Glutamatergic neuron (in vitro differentiated cells): Measurements from ENCODE around the gene TARDBP. TPM values are rescaled to one million over a fixed set of nuclear protein-coding genes. Genes with fewer than 3 reads are reported as not detected.

ENCODE experiments used
- DNase-seq: peaks from one replicate; pipeline ENCODE4 v3.0.0; 2022
- H3K27ac Mint-ChIP-seq: one replicate; pipeline ENCODE4 v1.8.0; 2020; ENCODE audit warnings: mild to moderate bottlenecking, mixed read lengths, inconsistent platforms; ENCODE audit not compliant: unreplicated experiment
- H3K27me3 Mint-ChIP-seq: one replicate; pipeline ENCODE4 v1.8.0; 2020; ENCODE audit warnings: mild to moderate bottlenecking, moderate library complexity, mixed read lengths, inconsistent platforms; ENCODE audit not compliant: unreplicated experiment
- H3K36me3 Mint-ChIP-seq: one replicate; pipeline ENCODE4 v1.8.0; 2020; ENCODE audit warnings: mild to moderate bottlenecking, mixed read lengths, inconsistent platforms; ENCODE audit not compliant: unreplicated experiment
- H3K4me1 Mint-ChIP-seq: one replicate; pipeline ENCODE4 v1.8.0; 2020; ENCODE audit warnings: mild to moderate bottlenecking, low read depth, mixed read lengths, inconsistent platforms; ENCODE audit not compliant: unreplicated experiment
- H3K4me3 Mint-ChIP-seq: one replicate; pipeline ENCODE4 v1.8.0; 2020; ENCODE audit warnings: mild to moderate bottlenecking, mixed read lengths, inconsistent platforms; ENCODE audit not compliant: unreplicated experiment
- H3K9me3 Mint-ChIP-seq: one replicate; pipeline ENCODE4 v1.8.0; 2020; ENCODE audit warnings: mild to moderate bottlenecking, moderate library complexity, mixed read lengths, inconsistent platforms; ENCODE audit not compliant: unreplicated experiment
- total RNA-seq: library from RNA; stranded (reverse); fragmentation: NEBNext Ultra II Directional; extraction: Animal tissue kit (Norgen Biotek cat#: 25700); gene quantifications from one replicate; pipeline ENCODE4 v1.2.1, GENCODE V29; 2021; ENCODE audit not compliant: unreplicated experiment
- TF ChIP-seq, protein P1 (sequence below): fragments of 200-600 bp; sonication (generic); IDR thresholded peaks from one replicate; pipeline ENCODE4 v1.5.0; 2021; ENCODE audit not compliant: partially characterized antibody, unreplicated experiment

TARDBP gene
- total RNA-seq, 1 donor from 2014 or later, result 161 TPM

DNA sequence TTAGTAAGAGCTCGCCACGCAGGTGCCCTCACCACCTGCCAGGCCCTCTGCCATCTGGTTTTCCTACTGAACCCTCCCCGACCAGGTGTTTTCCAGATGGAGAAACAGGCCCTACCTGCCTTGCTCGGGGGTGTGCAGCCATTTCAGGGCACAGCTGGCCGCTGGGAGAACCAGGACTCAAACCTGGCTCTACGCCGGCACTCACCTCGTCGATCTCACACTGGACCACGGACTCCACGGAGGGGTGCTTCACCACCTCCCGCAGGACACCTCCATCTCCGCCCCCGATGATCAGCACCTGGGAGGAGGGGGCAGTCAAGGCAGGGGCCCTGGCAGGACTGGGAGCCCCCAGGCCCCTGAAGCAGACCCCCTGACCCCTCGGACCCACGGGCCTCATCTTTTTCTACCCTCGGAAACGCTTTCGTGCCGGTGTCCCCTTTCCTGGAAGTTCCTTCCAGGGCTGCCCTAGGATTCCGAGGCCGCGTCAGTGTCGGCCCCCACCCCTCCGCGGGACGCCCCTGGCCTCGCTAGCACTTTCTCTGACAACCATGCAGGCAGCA, 46.2 kb downstream of the TARDBP start:
- Mint-ChIP-seq H3K9me3 (peaks cover 4% of the 10 kb centered on the region), H3K4me1 (peaks cover 6% of the 10 kb centered on the region), H3K27me3 (peaks cover 5% of the 10 kb centered on the region), H3K4me3 (peak overlapping the region; percentile 96), H3K27ac (peak overlapping the region; percentile 87), H3K36me3 (no peaks in the 10 kb centered on the region)
- DNase-seq, result no peak
- TF ChIP-seq, protein P1, sequence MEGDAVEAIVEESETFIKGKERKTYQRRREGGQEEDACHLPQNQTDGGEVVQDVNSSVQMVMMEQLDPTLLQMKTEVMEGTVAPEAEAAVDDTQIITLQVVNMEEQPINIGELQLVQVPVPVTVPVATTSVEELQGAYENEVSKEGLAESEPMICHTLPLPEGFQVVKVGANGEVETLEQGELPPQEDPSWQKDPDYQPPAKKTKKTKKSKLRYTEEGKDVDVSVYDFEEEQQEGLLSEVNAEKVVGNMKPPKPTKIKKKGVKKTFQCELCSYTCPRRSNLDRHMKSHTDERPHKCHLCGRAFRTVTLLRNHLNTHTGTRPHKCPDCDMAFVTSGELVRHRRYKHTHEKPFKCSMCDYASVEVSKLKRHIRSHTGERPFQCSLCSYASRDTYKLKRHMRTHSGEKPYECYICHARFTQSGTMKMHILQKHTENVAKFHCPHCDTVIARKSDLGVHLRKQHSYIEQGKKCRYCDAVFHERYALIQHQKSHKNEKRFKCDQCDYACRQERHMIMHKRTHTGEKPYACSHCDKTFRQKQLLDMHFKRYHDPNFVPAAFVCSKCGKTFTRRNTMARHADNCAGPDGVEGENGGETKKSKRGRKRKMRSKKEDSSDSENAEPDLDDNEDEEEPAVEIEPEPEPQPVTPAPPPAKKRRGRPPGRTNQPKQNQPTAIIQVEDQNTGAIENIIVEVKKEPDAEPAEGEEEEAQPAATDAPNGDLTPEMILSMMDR, result no peak

DNA sequence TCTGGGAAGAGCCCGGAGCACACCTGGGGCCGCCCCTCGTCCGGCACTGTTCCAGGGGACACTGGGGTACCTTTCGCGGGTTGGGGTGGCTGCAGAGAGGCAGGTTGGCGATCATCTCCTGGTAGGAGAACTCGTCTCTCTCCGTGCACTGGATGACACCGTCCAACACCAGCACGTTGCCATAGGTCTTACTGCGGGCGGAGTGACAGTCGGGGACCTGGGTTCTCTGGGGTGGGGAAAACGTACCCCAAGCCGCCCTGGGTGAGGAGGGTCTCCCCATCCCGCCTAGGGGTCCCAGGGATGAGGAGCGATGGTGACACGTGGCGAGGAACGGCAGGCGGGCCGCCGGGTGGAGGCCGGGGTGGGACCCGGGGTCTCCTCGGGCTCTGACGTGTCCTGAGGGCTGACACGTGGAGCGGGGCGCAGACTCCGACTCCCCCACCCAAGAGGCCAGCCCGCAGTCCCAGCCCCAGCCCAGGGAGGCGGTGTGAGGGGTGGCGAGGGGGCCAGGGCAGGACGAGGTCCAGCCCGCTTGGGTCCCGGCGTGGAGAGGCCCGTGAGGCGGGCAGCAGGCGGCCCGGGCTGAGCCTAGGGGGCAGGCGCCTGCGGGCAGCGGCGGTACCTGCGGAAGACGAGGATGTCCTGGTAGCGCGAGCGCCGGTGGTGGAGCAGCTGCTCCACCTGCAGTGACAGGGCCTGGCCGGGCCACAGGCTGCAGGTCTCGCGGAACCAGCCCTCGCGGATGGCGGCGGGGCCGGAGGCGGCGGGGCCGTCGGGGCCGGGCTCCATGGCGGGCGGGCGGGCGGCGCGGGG, 46.9 kb downstream of the TARDBP start:
- peak; percentile 52 for DNase-seq
- peak overlapping the region; percentile 96 for H3K4me3 Mint-ChIP-seq
- H3K4me1 Mint-ChIP-seq, result peaks cover 6% of the 10 kb centered on the region
- peaks cover 5% of the 10 kb centered on the region for H3K27me3 Mint-ChIP-seq
- H3K27ac Mint-ChIP-seq, result peak overlapping the region; percentile 87
- H3K36me3 Mint-ChIP-seq, result no peaks in the 10 kb centered on the region
- TF ChIP-seq, protein P1, result no peak
- peaks cover 4% of the 10 kb centered on the region for H3K9me3 Mint-ChIP-seq

DNA sequence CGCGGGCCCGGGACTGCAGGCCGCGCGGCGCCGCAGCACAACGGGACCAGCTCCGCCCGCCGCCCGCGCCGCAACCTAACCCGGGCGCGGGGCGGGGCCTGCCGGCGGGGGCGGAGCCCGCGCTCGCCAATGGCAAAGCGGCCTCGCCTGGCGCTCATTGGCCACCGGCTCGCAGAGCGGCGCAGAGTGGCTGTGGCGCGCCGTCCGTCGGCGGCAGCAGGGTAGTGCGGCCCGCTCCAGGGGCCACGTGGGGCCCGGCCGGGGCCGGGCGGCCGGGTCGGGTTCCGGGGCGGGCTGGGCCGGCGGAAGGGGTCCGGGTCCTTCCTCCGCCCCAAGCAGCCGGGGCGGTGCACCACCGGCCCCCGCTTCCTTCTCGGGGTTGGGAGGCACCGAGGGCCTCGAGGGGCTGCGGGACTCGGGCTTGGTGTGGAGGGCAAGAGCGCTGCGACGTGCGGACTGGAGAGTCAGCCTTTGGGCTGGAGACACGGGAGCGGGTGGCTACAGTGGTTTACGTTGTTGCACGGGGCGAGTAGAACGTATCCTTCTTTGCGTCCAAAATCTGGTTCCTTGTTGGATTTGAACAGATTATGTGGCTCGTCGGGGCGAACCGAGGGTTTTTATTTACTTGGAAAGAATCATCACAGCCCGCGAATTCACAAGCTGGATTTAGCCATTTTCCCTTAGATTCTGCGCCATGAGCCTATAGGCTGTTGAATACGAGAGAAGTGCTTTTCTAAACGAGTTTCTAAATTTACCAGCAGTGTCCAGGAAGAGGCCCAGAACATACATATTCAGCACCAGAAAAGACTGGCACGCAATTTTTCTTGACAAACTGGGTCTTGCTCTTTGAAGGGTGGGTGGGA, 47.7 kb downstream of the TARDBP start, which contains the start of gene SRM:
TSS of gene SRM (minus strand) at position 51 of the 863 bp plus-strand sequence. CDS start 75 bp downstream, outside the sequence.
- Mint-ChIP-seq H3K27ac (peak within 1 kb of the TSS; percentile 87), H3K4me1 (peaks cover 6% of the 10 kb centered on the region), H3K9me3 (peaks cover 4% of the 10 kb centered on the region), H3K4me3 (peak within 1 kb of the TSS; percentile 96), H3K27me3 (peaks cover 5% of the 10 kb centered on the region), H3K36me3 (no peaks in the 10 kb centered on the region)
- DNase-seq, result peak; percentile 94
- TF ChIP-seq, protein P1, result peak; percentile 26

DNA sequence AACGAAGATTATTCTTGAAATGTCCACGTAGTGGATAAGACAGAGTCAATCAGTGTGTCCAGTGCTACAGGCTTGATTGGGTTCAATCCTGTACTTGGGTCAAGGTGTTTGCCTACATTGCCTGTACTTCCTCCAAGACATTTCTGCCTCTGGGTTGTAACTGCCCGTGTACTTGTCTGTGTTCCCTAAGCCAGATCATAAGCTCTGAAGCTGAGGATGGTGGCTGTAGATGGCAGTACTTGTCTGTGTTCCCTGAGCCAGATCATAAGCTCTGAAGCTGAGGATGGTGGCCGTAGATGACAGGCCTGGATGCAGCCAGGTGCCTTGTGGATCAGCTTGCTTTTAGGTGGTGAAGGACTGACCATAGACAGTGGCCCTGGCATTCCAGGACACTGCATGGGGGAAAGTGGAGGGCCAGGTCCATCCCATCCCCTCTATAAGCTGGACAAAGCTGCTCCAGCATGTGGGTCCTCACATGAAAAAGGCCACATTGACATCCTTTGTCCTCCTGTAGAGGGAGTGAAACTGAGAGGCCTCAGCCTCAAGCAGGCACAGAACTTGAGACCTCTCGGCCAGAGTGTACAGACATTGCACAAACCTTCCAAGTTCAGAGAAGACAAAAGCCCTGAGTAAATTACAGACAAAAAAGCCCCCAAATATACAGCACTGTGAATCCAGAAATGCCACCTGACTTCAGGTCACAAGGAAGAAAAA, 49.4 kb downstream of the TARDBP start:
- TF ChIP-seq, protein P1, result no peak
- no peak for DNase-seq
- no peak overlapping the region for H3K4me3 Mint-ChIP-seq
- peaks cover 6% of the 10 kb centered on the region for H3K4me1 Mint-ChIP-seq
- H3K27me3 Mint-ChIP-seq, result peaks cover 5% of the 10 kb centered on the region
- no peaks in the 10 kb centered on the region for H3K36me3 Mint-ChIP-seq
- H3K9me3 Mint-ChIP-seq, result peaks cover 4% of the 10 kb centered on the region
- H3K27ac Mint-ChIP-seq, result peak overlapping the region; percentile 31
